HG02884 (cell line): ENCODE results near the gene ROR1.
"Not testable (repeated sequence)": the region's sequence is repeated elsewhere in the genome, so short reads cannot be mapped to it uniquely, and the experiment has no call there.

Experiments used
- ATAC-seq: cut with Tn5 transposase; IDR thresholded peaks from one replicate; pipeline ENCODE4 v1.9.1; 2021; ENCODE audit warnings: mild to moderate bottlenecking, moderate library complexity; ENCODE audit not compliant: unreplicated experiment

ROR1 gene

DNA sequence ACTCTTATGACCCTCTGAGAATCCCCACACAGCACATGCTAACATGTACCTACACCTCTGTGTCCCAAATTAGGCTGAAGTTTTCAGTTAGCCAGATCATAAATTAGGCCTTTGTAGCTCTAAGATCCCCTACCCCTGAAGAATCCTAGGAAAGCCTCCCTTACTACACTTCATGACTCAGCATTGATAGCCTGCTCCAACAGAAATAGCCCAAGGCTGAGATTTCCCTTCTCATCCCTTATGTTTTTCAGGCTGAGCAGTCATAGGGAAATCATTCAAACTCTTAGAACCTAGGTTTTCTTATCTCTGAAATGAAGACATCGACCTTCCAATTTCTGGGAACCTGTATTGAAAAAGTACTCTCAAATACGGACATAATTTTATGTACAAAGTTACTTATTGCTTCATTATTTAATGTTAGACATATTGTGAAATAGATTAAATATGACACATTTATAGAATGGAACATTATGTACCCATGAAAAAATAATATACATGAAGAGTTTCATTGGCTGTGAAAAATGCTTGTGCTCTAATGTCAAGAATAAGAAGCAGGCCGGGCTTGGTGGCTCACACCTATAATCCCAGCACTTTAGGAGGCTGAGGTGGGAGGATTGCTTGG, 307.2 kb downstream of the ROR1 start:
- no peak for ATAC-seq

DNA sequence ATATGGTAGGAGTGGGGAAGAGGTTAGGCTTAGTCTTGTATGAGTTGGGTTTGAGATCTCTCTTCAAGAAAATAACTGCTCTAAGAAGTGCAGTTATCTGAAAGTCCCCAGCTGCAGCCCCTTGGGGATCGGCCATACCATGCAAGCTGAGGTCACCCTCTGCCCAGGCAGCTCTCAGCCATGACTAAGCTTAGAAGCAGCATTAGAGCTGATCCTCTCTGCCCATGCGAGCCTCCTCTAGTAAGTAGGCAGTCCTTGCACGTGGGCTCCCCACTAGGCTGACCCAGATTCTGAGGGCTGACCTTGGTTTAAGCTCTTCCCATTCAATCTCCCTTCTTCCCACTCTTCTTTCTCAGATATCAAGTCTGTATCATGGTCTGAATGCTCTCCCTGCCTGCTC, 308.6 kb downstream of the ROR1 start:
- ATAC-seq = no peak

DNA sequence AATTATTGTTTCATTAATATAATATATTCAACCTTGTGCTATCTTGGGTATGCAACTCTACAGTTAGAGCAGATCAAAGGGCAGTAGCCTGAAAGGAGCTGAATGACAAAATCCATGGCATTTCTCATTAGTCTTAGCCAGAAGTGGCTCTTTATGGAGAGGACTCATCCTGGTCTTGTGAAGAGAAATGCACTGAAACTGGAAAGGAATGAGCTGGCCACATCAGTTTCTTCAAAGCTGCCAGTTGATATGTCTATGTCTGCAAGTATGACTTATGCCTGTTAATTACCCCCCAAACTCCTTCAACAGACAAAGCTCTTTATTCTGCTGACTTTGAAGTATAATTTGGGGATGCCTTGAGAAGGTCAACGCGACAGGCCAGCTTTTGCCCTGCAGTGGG, 310.6 kb downstream of the ROR1 start:
- no peak for ATAC-seq

DNA sequence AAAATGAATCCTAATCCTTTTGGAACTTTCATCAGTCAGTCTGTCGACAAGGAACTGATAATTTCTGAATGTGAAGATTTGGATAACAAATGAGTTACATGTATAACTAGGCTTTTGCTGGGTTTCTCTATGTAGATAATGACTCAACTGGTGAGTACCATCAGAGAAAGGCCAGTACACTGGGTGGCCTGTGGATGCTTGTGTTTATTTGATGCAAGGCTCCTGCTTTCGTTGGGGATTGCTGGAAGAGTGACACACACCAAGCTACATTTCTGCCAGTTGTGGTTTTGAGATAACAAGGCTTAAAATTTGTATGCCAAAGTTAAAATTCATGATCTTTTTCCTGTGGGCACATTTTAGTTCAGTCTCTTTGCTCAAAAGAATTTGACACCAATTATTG, 314.0 kb downstream of the ROR1 start:
- no peak for ATAC-seq

DNA sequence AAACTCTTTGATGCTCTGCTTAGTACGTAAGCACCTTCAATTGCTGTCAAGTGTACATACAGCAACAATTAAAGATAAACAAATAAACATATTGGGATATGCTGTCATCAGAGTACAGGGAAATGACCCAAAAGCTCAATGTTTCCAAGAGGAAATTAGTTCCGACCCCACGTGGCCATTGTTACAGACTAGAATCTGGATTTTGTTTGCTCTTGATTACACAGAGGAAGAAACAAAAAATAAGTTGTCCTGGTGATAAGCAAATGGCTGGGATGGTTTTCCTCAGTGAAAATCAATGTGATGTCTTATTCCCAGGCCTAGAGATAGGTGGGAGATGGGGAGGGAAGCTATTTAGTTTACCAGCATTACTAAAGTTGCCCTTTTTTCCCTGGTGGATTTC, 316.6 kb downstream of the ROR1 start:
- ATAC-seq = no peak

DNA sequence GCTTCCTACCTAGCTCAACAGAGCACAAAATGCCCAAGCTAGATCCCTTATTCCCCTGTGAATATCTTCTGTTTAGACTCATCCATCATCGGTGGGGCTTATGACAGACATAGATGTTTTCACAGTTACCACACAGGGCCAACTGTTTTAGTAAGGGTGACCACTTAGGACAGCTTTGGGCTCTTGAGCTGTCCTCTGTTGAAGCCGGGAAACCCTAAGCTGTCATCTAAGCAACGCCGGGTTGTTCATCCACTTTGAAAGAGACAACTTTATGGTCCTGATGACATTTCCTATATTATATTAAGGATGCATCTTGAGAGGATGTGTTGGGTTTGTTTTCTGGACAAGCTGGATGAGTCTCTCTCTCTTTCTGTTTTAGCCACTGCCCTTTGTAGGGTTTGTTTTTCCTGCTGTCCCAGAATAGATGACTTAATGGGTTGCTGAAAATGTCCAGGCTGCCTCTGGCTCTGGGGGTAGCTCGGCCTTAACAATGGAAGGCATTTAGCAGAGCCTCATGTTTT, 319.1 kb downstream of the ROR1 start:
- ATAC-seq = no peak

DNA sequence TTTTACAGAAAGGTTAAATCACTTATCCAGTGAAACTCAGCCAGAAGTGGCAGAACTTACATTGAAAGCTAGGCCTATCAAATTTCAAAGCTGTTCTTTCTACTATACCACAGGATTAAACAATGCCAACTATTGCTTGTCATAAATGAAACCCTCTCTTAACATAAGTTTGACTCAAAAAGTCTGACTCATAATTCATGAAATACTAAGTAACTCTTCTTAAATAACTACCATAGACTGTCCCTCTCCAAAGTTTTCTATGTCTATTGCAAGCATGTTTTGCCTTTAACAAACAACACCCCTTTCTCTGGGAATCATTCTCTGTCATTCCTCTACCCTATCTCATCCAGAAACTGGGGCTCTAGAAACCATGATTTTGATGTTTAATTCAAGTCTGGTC, 320.1 kb downstream of the ROR1 start:
- ATAC-seq = no peak

DNA sequence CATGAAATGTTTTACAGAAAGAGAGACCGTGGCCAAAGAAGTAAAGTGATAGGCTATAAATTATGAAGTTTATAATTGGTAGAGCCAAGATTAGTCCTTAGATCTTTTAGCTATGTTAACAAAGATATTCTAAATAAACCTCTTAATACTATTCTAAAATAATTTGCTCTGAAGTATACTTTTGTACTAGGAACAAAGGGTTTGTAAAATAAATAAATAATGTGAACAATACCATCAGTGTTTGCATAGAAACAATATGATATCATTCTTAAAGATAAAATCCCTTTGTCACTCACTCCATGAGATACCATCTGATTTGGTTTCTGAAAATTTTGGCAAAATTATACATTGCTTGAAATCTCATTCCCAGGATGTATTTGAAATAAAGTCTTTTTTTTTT, 322.0 kb downstream of the ROR1 start:
- no peak for ATAC-seq

DNA sequence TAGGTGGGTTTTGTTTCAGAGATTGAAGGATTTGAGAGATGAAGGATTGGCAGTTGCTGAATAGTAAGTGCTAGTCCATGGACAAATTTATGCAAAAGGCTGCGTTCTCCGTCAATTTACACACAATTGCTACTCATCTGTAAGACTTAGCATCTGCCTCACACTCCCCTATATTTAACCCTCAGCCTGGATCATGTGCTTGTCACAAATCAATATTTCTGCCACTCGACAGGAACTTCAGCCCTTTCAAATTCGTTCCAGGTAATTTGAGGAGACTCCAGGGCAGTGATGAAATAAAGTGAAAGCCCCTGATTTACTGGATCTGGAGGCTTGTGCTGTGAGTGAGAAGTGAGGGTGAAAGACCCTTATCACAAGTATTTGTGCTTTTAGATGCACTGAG, 324.0 kb downstream of the ROR1 start:
- ATAC-seq = no peak

DNA sequence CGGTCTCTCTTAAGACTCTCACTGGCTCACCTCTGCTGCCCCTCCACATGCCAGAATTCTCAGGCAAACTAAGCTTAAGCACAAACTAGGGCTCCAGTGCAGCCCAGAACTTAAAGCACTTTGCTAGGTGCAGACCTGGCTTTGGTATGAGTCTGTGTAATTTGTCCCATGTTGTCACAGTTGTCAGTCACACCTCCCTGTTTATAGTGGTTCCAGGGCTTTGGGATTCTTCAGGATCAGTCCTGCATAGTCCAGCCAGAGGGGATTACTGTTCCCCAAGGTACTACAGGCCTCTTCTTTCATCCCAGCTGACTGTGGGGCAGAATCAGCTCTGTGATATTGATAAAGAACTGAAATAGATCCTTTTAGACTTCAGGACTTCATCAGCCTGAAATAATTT, 324.6 kb downstream of the ROR1 start:
- ATAC-seq = no peak

DNA sequence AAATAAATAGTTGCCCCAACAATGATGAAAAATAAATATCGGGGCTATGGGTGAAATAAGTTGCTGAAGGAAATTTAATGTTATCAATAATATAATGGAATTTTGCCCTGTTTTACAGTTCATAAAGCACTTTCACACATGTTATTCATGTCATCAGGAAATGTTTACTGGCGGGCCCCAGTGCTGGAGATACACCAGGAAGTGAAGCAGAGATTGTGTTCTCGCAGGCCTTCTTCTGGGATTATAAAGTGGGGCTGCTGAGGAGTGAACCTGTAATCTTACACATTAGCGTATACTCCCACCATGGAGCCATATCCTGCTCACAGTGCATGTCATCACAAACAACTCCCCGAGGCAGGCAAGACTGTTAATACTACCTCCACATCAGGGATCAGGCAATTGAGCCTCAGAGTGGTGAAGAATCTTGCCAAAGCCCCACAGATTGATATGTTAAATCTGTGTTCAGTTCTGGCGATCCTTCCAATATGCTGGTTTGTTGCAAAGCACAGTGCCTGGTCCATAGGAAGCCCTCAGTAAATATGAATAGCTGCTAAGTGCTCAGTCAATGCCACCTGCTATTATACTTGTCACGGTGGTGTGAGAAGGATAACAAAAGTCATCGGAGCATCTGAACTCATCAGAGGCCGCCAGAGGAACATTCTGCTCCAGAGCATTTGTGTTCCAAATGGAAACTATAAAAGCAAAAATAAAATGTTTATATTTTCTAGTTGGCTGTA, 325.2 kb downstream of the ROR1 start:
- ATAC-seq = no peak

DNA sequence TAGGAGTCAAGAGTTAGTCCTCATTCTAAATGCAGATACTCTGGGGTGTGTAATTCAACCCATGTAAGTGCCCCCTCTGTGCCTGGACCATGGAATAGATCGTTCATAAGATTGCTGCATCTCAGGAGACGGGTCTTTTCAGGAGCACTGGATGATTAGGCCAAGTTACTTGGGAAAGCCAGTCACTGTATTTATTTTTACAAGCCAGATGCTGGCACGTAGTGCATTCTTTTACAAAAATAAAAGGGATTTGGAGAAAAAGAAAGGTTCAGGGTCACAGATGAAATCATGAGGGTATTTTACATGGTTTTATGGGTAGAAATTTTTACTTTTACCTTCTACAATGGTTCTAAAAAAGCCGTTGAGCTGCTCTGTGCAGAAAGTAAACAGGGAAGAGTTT, 327.0 kb downstream of the ROR1 start:
- no peak for ATAC-seq

DNA sequence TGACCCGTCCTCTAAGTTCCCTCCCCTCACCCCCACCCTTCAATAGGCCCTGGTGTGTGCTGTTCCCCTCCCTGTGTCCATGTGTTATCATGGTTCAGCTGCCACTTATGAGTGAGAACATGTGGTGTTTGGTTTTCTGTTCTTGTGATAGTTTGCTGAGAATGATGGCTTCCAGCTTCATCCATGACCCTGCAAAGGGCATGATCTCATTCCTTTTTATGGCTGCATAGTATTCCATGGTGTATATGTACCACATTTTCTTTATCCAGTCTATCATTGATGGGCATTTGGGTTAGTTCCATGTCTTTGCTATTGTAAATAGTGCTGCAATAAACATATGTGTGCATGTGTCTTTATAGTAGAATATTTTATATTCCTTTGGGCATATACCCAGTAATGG, 330.8 kb downstream of the ROR1 start:
- not testable (repeated sequence) for ATAC-seq

DNA sequence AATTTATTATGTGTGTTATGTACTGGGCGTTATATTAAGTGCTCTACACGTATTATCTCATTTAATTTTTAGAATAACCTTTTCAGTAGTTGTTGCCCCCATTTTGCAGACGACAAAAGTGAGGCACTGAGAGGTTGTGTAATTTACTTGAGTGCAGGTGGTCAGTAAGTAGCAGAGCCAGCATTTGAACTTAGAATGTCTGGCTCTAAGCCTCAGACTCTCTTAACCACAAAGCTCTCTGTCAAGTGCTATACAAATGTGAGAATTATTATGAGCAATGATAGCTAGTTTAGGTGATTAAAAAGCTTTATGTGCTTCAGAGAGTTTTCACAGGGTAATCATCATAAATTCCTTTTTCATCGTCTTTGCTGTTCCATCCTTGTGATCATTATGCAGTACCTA, 333.3 kb downstream of the ROR1 start:
- ATAC-seq = no peak

DNA sequence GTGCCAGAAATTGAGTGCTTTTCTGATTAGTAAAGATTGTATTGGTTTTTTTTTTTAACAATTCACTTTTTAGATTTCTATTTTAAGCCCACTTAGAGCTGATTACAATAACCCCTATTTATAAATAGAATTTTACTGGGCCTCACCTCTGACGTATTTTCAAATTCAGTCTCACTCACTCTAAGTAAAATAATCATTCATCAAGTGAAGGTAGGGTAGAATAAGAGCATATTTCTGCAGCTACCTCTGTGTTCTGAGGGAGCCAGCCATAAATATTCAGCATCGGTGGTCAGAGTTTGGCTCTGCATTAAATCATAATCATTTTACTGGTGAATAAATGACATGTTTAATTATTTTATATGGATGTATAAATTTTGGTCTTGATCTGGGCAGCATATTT, 333.8 kb downstream of the ROR1 start:
- ATAC-seq = no peak

DNA sequence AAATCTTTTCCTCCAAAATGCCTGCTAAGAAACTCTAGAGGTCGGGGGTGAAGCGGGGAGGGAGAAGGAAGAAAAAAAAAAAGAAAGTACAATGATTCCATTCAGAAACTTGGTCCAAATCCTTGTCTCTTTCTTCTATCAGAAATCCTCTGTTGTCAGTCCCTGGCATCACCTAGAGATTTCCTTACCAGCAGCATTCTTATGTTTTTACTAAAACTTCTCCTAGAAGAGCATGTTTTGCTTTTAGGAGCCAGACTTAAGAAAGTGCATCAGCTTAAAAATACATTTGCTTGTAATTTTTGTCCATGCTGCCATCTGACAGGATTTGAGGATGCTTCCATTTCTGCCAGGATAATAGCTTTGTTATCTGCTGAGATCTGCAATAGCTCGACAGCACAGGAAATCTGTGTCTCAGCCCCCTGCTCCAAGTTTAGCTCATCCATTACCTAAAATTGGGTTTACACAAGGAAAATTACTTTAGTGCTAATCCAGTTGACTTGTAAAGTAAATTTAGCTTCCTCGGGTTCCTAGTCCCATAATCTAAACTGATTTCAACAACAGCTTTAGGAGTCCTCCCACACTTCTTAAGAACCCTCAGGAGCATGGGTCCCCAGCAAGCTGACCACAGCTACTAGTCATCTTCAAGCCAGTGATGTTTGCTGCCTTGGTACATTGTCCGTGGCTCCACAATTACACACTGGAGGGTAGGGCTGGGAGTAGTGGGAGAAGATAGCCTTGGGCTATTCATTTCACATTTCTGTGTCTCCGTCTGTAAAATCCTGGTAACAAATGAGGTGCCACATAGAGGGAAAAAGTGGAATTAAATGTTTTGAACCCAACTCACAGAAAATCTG, 337.3 kb downstream of the ROR1 start:
- ATAC-seq = no peak

DNA sequence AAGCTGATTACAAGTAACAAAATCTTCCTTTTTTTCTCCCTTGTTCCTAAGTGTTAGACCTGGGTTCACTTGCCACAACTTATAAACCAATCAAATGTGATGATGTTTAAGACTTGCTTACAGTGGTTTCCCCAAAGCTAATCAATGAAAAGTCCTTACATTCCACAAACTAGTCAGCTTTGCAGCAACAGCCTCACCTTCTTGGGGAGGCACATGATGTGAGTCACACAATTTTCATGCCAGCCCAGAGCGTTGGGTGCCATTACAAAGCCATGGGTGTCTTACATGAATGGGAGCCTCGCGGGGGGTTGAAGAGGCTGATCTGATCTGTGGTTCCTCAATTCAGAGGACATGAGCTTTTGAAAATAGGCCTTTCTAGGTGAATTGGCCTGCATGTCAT, 338.0 kb downstream of the ROR1 start:
- ATAC-seq = no peak

DNA sequence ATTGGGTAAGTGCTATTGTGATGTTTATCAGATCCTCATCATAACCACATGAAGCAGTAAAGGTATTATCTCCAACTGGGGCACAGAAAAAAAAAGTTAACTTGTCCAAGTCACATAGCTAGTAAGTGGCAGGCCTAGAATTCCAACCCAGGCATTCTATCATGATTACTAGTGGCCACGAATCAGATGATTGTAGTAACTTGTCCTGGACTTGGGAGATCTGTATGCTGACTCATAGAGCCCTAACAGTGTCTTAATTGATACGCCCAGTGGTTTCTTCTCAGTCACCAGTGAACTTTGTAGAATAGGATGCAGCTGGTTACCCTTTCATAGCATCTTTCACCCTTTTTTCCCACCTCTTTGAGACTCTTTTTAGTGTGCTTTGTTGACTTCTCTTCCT, 338.5 kb downstream of the ROR1 start:
- ATAC-seq = no peak

DNA sequence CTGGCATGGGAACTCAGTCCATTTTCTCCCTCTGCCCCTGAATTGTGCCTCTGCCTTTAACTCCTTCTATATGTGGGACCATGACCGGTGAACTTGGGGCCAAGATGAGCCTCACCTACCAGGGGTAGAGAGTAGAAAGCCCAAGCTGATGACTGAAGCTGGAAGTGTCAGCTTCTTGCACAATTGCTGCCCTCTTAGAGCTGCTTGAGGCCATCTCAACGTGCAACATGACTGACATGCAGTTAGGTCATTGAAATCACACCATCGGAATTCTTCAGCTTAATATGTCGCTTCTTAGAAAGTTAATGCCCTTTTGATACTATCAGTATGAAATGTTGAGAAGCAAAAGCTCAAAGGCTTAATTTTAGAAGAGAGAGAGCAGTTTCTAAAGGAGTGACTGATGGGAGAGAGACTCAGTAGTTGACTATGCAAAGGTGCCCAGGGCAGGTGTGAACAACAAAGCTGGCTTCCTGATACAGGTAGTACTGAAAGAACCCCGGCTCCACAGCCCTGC, 340.3 kb downstream of the ROR1 start:
- no peak for ATAC-seq

DNA sequence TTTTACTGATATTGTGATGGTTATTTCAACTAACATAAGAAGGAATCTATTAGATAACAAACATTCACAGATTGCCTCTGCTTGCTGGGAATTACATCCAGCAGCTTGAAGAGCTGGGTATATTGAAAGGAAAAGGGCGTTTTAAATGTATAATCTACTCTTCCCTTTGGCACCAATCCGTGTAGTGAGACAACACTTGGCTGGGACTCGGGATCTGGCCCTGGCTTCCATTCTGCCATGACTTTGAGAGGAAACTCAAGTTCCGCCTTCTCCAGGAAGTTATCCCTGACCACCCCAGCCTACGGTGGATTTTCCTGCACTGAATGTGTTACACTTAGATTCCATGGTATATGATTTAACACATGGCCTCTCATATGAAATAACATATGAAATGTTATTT, 342.7 kb downstream of the ROR1 start:
- ATAC-seq = no peak

DNA sequence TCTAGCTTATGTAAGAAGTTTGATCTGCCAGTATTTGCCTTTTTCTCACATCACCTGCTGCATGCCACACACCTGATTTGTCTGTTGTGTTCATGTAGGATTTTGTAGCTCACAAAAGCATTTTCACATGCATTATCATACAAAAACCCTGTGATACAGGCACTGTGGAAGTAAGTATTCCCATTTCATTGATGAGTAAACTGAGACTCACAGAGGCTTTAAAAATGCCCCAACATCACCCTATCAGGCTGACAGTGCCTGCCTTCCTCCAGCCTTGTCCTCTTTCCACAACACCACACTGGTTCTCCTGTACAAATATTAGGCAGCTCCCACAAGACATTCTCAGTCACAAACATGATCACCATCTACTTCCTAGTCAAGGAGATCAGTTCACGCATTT, 343.7 kb downstream of the ROR1 start:
- ATAC-seq = no peak
